ENCODE data around the gene DCHS2.

DNA sequence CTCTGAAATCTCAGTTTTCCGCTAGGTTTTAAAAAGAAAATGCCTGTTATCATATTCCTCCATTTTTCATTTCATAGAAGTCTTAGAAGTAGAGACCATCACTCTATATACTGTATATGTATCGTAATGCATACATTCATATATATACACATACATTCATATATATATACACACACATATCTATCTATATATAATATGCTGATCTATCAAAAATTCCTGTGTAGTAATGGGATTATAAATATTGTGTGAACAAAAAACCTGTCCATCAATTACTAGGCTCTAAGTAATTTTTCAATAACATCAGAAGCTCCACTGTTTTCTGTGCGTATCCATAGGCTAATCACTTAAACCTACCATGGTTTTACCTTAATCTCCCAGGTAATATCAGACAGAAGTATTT lies 150.2 kb downstream of the DCHS2 start:
- TF ChIP-seq, protein P1, sequence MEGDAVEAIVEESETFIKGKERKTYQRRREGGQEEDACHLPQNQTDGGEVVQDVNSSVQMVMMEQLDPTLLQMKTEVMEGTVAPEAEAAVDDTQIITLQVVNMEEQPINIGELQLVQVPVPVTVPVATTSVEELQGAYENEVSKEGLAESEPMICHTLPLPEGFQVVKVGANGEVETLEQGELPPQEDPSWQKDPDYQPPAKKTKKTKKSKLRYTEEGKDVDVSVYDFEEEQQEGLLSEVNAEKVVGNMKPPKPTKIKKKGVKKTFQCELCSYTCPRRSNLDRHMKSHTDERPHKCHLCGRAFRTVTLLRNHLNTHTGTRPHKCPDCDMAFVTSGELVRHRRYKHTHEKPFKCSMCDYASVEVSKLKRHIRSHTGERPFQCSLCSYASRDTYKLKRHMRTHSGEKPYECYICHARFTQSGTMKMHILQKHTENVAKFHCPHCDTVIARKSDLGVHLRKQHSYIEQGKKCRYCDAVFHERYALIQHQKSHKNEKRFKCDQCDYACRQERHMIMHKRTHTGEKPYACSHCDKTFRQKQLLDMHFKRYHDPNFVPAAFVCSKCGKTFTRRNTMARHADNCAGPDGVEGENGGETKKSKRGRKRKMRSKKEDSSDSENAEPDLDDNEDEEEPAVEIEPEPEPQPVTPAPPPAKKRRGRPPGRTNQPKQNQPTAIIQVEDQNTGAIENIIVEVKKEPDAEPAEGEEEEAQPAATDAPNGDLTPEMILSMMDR (IDR thresholded peaks at IDR 0.05) = no peak
- no peak for TF ChIP-seq ZFX (IDR thresholded peaks at IDR 0.05; ENCODE audit: borderline replicate concordance)
